Stimulated activated CD4-positive, alpha-beta T cell treated with anti-CD3 and anti-CD28 coated beads, Interleukin-1b, Interleukin-23, amount 100 ng/mL, for 24 hours (primary cell): Measurements from ENCODE around the gene XPO6.
"Not testable (repeated sequence)": the region's sequence is repeated elsewhere in the genome, so short reads cannot be mapped to it uniquely, and the experiment has no call there.

Source experiments
- DNase-seq, 4 experiments: peaks; one replicate each; pipeline ENCODE4 v3.0.0-alpha.2; 2020; ENCODE audit warnings: low read depth in 4 of 4, low spot score in 1 of 4

The XPO6 gene

GRCh38 chr16:28211758-28212531, at the start of gene XPO6:
Gene XPO6, minus strand, starts transcription at chr16:28211965. Its CDS starts 597 bp downstream, at chr16:28211368.
- DNase-seq = peak; percentile 97 to 100 (median 98)

- no peak for DNase-seq
Observed at GRCh38 chr16:28260193-28260592, 48.4 kb upstream of the XPO6 start.

GRCh38 chr16:28259781-28260150, 48.0 kb upstream of the XPO6 start:
- no peak for DNase-seq

DNA sequence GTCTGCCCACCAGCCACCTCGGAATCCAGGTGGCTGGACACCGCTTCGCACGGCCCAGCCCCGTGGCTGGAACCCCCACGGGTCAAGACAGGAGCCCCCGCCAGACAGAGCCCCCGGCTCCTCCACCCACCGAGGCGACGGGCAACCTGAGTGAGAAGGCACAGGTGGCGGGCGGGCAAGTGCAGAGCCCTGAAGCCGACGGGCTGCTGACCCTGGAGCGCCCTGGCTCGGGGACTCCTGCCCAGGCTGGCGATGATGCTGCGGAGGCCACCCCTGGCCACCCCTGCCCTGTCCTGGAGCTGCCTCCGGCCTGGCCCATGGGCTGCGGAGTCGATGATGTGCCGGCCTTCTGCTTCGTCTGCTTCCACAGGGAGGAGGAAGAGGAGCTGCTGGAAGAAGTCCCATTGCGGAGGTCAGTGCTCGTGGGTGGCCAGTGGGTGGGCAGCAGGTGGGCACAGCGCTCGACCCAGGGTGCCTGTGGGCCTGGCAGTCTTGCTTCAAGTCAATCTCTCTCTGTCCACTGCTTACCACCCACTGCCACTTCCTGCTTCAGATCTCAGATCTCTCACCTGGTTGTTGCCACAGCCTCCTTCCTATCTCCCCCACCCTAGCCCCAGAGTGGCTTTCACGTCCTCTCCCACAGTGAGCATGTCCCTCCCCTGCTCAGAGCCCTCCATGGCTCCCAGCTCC, 47.5 kb upstream of the XPO6 start:
- DNase-seq = no peak

DNA sequence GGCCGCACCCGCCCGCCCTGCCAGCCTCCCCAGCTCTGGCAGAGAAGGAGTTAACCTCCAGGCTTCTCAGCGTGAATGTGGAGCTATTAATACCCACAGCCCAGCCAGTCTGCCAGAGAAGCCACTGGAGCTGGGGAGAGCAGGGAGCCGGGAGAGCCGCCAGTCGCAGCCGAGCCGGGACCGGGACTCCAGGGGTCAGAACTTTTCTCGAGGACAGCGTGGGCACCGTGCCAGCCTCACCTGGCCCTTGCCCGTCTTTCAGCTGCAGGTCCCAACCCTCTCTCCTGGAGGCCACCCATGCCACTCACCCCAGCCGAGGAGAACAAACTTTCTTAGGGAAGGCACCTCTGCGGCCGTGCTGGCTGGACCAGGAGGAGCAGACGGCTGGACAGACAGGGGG, 46.8 kb upstream of the XPO6 start:
- no peak for DNase-seq

- no peak for DNase-seq
Observed at GRCh38 chr16:28257256-28257655, 45.5 kb upstream of the XPO6 start.

DNA sequence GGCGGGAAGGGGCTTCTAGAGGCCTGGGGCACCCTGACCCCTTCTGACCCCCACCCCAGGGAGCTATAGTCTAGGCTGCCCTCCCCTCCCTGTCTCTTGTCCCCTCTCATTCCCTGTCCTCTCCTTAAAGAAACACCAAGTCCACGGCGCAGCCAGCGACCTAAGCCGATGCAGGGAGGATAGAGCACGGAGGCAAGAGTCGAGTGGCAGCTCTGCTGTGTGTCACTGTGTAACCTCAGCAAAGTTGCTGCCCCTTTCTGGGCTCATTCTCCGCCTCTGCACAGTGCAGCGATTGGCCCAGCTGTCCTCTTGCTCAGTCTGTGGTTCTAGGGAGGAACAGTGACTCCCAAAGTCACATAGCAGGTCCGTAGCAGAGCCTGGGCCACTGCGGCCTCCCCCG, 44.1 kb upstream of the XPO6 start:
- DNase-seq = no peak

DNA sequence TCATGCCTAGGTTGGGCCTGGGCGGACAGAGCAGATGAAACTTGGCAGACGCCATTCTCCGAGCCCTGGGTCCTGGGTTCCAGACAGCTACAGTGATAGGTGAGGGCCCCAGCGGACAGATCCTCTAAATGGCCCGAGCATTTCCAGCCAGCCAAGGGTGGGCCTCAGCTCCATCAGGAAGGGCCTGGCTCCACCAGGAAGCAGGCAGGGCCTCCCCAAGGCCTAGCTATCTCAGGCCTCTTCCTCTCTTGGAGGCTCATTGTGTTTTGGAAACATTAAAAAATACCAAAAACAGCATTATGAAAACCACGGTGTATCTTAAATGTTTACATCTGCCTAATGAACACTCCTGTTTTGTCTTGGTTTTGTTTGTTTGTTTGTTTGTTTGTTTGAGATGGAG, 42.4 kb upstream of the XPO6 start:
- no peak for DNase-seq

DNA sequence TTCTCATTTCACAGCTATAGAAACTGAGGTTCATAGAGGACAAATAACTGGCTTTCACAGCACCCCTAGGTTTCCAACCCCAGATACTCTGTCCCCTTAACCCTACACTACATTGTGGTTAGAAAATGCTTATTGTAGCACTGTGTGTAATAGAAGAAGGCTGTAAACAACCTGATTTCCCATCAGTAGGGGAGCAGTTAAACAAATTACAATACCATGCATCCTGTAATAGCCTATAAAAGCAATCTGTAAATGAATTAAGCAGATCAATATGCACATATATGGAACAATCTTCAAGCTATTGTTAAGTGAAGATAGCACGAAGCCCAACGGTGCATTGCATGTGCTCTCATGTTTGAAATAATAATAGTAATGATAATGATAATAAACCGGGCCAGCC, 39.2 kb upstream of the XPO6 start:
- DNase-seq = no peak

DNA sequence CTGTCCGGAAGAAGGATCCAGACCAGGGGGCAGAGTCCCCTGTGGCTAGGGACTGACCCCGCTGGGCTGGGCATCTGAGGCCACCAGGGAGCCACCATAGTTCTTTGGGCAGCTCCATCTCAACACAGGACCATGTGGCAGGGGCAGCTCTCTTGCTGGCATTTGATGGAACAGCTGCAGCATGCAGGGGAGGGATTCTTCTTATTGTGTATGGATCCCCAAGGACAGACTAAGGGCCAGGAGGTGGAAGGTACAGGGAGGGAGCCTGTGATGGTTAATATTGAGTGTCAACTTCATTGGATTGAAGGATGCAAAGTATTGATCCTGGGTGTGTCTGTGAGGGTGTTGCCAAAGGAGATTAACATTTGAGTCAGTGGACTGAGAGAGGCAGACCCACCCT, 37.7 kb upstream of the XPO6 start:
- DNase-seq = not testable (repeated sequence)

- DNase-seq = no peak
Observed at GRCh38 chr16:28241924-28242323, 30.2 kb upstream of the XPO6 start.

- DNase-seq = no peak
Observed at GRCh38 chr16:28237754-28238357, 26.1 kb upstream of the XPO6 start.

- DNase-seq = no peak
Observed at GRCh38 chr16:28231763-28232162, 20.0 kb upstream of the XPO6 start.

GRCh38 chr16:28223909-28224308, 12.1 kb upstream of the XPO6 start:
- not testable (repeated sequence) for DNase-seq

DNA sequence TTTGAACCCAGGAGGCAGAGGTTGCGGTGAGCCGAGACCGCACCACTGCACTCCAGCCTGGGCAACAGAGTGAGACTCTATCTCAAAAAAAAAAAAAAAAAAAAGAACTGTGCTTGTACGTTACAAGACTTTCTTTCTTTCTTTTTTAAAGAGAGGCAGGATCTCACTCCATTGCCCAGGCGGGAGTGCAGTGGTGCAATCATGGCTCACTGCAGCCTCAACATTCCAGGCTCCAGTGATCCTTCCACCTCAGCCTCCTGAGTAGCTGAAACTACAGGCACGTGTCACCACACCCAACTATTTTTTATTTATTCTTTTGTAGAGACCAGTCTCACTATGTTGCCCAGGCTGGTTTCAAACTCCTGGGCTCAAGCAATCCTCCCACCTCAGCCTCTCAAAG, 8.0 kb upstream of the XPO6 start:
- DNase-seq = not testable (repeated sequence)

DNA sequence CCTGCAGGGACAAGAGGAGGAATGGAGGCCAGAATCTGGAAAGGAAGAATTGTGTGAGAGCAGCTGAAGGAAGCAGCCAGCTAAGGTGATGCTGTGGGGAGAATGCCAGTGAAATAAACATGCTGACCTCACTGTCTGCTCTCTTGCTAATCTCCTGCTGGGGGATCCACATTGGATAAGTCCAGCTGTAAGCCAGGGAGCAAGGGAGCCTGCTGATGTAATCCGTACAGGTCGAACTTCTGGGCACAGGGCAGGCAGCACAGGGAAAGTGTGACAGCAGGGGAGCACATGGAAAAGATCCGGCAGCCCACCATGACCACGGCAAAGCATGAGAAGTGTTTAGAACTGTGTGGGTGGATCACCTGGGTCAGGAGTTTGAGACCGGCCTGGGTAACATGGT, 7.5 kb upstream of the XPO6 start:
- no peak for DNase-seq

DNA sequence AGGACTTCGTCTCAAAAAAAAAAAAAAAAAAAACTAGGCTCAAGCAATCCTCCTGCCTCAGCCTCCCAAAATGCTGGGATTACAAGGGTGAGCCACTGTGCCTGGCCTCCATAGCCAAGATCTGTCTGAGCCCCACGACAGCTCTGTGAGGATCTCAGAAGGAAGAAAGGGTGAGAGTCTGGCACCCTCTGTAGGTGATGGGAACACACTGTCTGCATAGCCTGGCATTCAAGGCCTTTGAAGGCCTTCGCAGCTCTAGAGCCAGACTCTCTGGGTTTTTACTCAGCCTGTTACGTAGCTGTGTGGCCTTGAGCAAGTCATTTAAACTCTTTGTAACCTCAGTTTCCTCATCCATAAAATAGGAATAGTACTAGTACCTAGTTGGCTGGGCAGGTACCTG, 6.3 kb upstream of the XPO6 start:
- DNase-seq = peak in 3 of 4 experiments; percentile 32 to 43 (median 36)

GRCh38 chr16:28217326-28217725, 5.6 kb upstream of the XPO6 start:
- DNase-seq = no peak

- no peak for DNase-seq
Observed at GRCh38 chr16:28213396-28213795, 1.6 kb upstream of the XPO6 start.

DNA sequence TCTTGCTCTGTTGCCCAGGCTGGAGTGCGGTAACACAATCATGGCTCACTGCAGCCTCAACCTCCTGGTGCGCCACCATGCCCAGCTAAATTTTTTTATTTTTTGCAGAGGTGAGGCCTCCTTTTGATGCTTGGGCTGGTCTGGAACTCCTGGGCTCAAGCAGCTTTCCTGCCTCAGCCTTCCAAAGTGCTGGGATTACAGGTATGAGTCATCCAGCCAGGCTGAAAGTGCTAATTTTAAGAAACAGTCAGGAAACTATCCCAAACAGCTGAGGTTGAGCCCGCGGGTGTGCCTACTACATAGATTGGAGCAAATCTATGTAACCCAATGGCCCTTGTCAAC, 738 bp upstream of the XPO6 start:
- no peak for DNase-seq

GRCh38 chr16:28210979-28211588, 681 bp downstream of the XPO6 start:
- DNase-seq = peak; percentile 38 to 72 (median 56)

- no peak for DNase-seq
Observed at GRCh38 chr16:28210264-28210663, 1.5 kb downstream of the XPO6 start.
